GM21528 (cell line): Measurements from ENCODE around the gene BRCA2.

ENCODE experiments used
- ATAC-seq: cut with Tn5 transposase; IDR thresholded peaks from one replicate; pipeline ENCODE4 v1.9.1; 2021; ENCODE audit warnings: mild to moderate bottlenecking, moderate library complexity; ENCODE audit not compliant: unreplicated experiment, low FRiP score

The BRCA2 gene

GRCh38 chr13:32315238-32316027 is at the start of gene BRCA2, which contains the start of gene ZAR1L:
Gene BRCA2 (plus strand): TSS chr13:32315508. CDS start chr13:32316461, 953 bp downstream.
Gene ZAR1L (minus strand): TSS chr13:32315363. CDS start chr13:32311925, 3,438 bp downstream.
- ATAC-seq = peak; percentile 96

GRCh38 chr13:32265726-32266125 is 49.6 kb upstream of the BRCA2 start:
- ATAC-seq = no peak

- ATAC-seq = no peak
Measured at GRCh38 chr13:32266130-32266529, 49.2 kb upstream of the BRCA2 start.

GRCh38 chr13:32267836-32268439 is 47.4 kb upstream of the BRCA2 start:
- peak; percentile 73 for ATAC-seq

DNA sequence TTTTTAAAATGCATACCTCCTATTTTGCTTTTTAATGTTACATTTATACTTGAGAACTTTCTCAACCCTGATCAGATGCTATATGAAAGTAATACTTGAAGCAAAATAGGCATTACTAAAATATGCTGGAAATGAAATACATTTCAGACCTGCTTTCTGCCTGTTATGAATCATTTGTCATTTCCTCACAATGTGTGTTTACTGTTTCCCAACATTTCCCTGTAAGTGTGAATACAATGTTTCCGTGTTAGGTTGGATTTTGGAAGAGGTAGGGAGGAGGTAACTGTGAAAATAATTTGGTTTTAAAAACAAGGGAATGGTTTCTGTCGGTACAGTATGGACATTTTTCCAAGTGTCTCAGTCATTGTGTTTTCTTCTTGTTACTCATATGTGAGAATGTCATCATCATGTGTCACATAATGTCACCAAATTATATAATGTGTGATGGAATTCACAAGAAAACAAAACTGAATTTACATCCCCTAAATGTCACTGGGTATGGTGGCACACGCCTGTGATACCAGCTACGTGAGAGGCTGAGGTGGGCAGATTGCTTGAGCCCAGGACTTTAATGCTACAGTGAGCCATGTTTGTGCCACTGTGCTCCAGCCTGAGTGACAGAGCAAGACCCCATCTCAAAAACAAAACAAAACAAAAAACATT is 43.2 kb upstream of the BRCA2 start:
- no peak for ATAC-seq

GRCh38 chr13:32277839-32278238 is 37.5 kb upstream of the BRCA2 start:
- no peak for ATAC-seq

GRCh38 chr13:32278426-32278825 is 36.9 kb upstream of the BRCA2 start:
- no peak for ATAC-seq

- no peak for ATAC-seq
Measured at GRCh38 chr13:32281096-32281495, 34.2 kb upstream of the BRCA2 start.

- no peak for ATAC-seq
Measured at GRCh38 chr13:32282096-32282711, 33.1 kb upstream of the BRCA2 start.

- ATAC-seq = no peak
Measured at GRCh38 chr13:32284927-32285632, 30.2 kb upstream of the BRCA2 start.

DNA sequence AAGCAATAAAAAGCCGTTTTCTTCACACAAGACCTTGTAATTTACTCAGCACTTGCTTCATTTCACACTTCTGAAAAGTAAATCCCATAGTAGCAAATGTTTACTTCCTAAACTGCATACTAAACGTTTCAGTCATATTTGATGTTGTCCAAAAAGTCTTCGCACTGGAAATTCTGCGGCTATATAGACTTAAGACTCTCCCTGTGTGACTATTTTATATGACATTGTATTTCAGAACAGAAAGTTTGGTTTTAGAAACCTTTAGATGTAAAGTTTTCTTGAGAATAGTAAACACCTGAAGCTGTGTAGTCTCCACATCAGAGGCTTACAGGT is 29.7 kb upstream of the BRCA2 start:
- ATAC-seq = no peak

DNA sequence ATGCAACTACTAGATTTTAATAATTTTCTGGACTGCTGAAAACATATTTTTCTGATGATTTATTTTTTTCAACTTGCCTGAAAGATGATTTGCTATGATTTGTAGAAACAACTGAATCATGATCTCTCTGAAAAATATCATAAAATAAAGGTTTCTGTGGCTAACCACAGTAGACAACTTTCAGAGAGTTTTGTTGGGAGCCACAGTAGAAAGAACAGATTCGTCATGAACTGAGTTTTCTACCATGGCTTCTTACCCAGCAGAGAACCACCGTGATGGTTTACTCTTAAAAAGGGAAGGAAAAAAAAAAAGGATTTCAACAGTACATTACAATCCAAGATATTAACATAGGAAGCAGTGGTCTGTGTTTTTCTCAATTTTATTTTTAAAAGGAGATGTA is 18.1 kb upstream of the BRCA2 start:
- ATAC-seq = no peak

GRCh38 chr13:32298695-32299094 is 16.6 kb upstream of the BRCA2 start:
- no peak for ATAC-seq

GRCh38 chr13:32299893-32300292 is 15.4 kb upstream of the BRCA2 start:
- no peak for ATAC-seq

- no peak for ATAC-seq
Measured at GRCh38 chr13:32300406-32300805, 14.9 kb upstream of the BRCA2 start.

DNA sequence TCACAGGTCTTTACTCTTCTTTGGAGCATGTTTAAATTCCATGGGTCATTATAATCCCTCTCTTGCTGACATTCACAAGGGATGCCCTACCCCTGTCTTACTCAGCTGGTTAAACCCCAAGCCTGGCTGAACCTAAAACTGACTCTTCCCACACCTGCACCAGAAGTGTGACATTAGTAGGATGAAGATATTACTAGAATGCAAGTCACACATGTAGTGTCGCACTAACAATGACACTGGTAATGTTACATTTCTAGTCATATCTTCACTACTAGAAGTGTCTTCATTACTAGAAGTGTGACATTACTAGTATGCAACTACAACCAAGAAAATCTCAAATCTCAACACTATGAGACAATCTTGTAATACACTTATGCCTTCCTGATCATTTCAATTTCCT is 14.4 kb upstream of the BRCA2 start:
- ATAC-seq = no peak

GRCh38 chr13:32302461-32302860 is 12.8 kb upstream of the BRCA2 start:
- ATAC-seq = no peak

DNA sequence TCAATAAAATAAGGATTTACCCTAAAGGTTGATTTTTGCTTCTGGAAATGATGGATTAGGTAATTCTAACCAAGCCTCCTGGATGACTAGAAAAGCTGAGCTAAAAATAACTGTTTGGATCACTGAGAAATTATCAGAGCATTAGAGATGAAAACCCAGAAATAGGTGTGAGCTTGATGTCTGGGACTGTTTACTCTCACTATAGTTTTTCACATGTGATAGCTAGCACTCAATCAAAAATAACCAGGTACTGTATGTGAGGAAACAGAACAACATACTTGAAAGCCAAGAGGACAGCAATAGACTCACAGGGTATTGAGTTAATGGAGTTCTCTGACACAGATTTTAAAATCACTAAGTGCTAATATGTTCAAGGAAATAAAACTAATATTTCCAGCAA is 9.7 kb upstream of the BRCA2 start:
- ATAC-seq = no peak

DNA sequence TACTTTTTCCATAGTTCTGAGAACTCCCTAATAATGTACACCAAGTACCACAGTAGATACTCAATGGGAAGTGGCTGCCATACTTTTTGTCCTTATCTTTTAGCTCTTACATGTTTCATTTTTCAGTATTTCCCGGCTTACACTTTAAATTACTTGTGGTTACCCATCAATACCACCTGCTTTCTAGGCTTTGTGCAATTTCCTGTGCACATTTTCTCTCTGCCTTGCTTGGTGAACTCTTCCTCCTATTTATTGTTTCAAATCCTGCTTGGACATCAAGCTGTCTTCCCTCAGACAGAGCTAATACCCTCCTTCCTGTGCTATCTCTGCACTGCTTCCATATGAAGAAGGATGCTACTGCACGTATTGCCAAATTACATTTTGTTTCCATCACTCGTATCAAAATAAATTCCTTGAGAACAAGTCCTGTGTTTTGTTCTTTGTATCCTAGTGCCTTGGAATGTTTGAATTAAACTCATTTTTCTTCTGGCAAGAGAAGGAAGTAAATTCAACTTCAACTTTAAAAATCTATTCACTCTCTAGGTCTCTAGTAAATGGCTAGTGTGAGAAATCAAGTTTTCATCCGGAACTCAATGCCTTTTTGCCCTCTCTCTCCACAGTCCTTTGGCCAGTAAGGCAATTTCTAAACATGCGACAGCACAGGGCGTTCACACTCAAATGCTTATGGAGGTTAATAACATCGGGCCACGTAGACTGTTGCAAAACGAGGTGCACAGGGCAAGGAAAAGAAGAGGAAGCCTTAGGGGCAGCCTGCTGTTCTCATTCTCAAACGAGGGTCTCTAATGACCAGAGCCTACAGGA is 5.8 kb upstream of the BRCA2 start:
- peak; percentile 16 for ATAC-seq
